Gastrocnemius medialis (tissue), 4 donors: ENCODE measurements around the gene PICALM.

ENCODE experiments used
- POLR2A ChIP-seq, 2 donors: fragments of 450-650 bp; IDR thresholded peaks; one replicate each; pipeline ENCODE4 v1.6.1; 2017; ENCODE audit warnings: antibody characterized with exemption in 2 of 2, mild to moderate bottlenecking in 2 of 2, moderate library complexity in 2 of 2
- TF ChIP-seq, protein P1 (sequence below), 5 experiments: fragments of 450-650 bp in 3 of 5; fragments of 200-600 bp in 2 of 5; sonication (generic) in 2 of 5; IDR thresholded peaks in 4 of 5; conservative IDR thresholded peaks in 1 of 5; 1 replicate in 4 of 5; 2 replicates in 1 of 5; pipeline ENCODE4 v1.5.1; 2016 to 2019; ENCODE audit warnings: antibody characterized with exemption in 5 of 5, mild to moderate bottlenecking in 3 of 5, moderate library complexity in 3 of 5

DNA sequence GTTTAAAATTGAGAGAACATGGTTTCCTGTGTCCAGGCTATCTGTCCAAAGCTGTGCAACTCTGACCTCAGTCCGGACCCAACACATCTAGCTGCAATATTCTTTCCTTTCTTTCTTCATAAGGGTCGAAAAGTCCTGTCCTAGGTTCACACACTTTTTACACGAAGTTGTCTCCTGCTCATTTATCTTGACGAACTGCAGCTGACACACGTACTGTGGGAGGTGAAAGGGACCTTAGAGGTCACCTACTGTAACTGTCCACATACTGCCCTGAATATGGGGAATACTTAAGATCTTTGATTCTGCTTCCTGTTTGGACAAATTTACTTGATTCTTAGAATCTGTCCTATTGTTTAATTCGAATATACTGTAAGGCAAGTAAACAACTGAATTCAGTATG, 107.8 kb downstream of the PICALM start:
- TF ChIP-seq, protein P1, sequence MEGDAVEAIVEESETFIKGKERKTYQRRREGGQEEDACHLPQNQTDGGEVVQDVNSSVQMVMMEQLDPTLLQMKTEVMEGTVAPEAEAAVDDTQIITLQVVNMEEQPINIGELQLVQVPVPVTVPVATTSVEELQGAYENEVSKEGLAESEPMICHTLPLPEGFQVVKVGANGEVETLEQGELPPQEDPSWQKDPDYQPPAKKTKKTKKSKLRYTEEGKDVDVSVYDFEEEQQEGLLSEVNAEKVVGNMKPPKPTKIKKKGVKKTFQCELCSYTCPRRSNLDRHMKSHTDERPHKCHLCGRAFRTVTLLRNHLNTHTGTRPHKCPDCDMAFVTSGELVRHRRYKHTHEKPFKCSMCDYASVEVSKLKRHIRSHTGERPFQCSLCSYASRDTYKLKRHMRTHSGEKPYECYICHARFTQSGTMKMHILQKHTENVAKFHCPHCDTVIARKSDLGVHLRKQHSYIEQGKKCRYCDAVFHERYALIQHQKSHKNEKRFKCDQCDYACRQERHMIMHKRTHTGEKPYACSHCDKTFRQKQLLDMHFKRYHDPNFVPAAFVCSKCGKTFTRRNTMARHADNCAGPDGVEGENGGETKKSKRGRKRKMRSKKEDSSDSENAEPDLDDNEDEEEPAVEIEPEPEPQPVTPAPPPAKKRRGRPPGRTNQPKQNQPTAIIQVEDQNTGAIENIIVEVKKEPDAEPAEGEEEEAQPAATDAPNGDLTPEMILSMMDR (IDR thresholded peaks at IDR 0.05 in 4 of 5, conservative IDR thresholded peaks at IDR 0.05 in 1 of 5), result no peak
- TF ChIP-seq POLR2A (IDR thresholded peaks at IDR 0.05), result no peak
